B cell (primary cell): ENCODE data around the gene TCF7. TPM values are rescaled to one million over a fixed set of nuclear protein-coding genes. Genes with fewer than 3 reads are reported as not detected.

Experiments used
- ATAC-seq: fragments of 200-7000 bp; cut with Tn5 transposase; one replicate; pipeline ENCODE4 v1.10.0; 2021; ENCODE audit warnings: low read depth, mild to moderate bottlenecking, moderate number of reproducible peaks, moderate library complexity
- CTCF ChIA-PET: fragments of 350-600 bp; sonication (Branson Sonifier 250); formaldehyde crosslinking; loops from one replicate; lab custom pipeline; 2021; ENCODE audit warnings: antibody characterized with exemption, inconsistent platforms; lab: Charles Lee
- POLR2A ChIA-PET: fragments of 350-600 bp; sonication (Branson Sonifier 250); formaldehyde crosslinking; loops from one replicate; lab custom pipeline; 2021; ENCODE audit warnings: antibody characterized with exemption; lab: Charles Lee
- DNase-seq: peaks from one replicate; pipeline ENCODE4 v3.0.0; 2013
- H2AFZ ChIP-seq: 2 replicates; pipeline ENCODE4 v1.6.1; 2012; ENCODE audit warnings: mild to moderate bottlenecking, low read depth, low read length; ENCODE audit not compliant: insufficient read depth, poor library complexity, severe bottlenecking
- H3K27ac ChIP-seq, 2 donors: 1 replicate in 1 of 2; 2 replicates in 1 of 2; pipeline ENCODE4 v1.5.1; 2012 to 2013; ENCODE audit warnings: low read length in 2 of 2, mild to moderate bottlenecking in 2 of 2, moderate library complexity in 1 of 2
- H3K27me3 ChIP-seq, 4 experiments: fragments of 200-600 bp in 1 of 4; sonication (generic) in 1 of 4; replicated peaks in 1 of 4; 1 replicate in 2 of 4; 2 replicates in 2 of 4; pipeline versions ENCODE4 v1.6.1 to v1.7.0; 2013 to 2016; ENCODE audit warnings: low read length in 3 of 4, mild to moderate bottlenecking in 2 of 4, mixed read lengths in 1 of 4, moderate library complexity in 1 of 4; ENCODE audit not compliant: insufficient read depth in 4 of 4, control insufficient read depth in 3 of 4; ENCODE audit errors: control extremely low read depth in 1 of 4
- H3K36me3 ChIP-seq, 2 experiments: replicated peaks in 1 of 2; 1 replicate in 1 of 2; 2 replicates in 1 of 2; pipeline versions ENCODE4 v1.6.1 to v1.7.1; 2013; ENCODE audit warnings: low read length in 1 of 2; ENCODE audit not compliant: insufficient read depth in 2 of 2, control insufficient read depth in 1 of 2; ENCODE audit errors: control extremely low read depth in 1 of 2, extremely low read depth in 1 of 2
- H3K4me1 ChIP-seq, 2 donors: fragments of 200-600 bp in 1 of 2; sonication (generic) in 1 of 2; 1 replicate in 1 of 2; 2 replicates in 1 of 2; pipeline versions ENCODE4 v1.5.1 to v1.6.1; 2013 to 2017; ENCODE audit warnings: low read length in 2 of 2; ENCODE audit not compliant: control insufficient read depth in 2 of 2, insufficient read depth in 2 of 2
- H3K4me2 ChIP-seq: replicated peaks from 2 replicates; pipeline ENCODE3; 2012; ENCODE audit warnings: mild to moderate bottlenecking, low read depth, low read length; ENCODE audit not compliant: poor library complexity, severe bottlenecking
- H3K4me3 ChIP-seq, 5 experiments: fragments of 200-600 bp in 1 of 5; sonication (generic) in 1 of 5; 1 replicate in 3 of 5; 2 replicates in 2 of 5; pipeline versions ENCODE4 v1.5.1 to v1.7.0; 2011 to 2016; ENCODE audit warnings: low read length in 4 of 5, mild to moderate bottlenecking in 4 of 5, low read depth in 2 of 5, control low read depth in 1 of 5, moderate library complexity in 1 of 5; ENCODE audit not compliant: insufficient read depth in 1 of 5; ENCODE audit errors: control extremely low read depth in 1 of 5, extremely low read depth in 1 of 5
- H3K79me2 ChIP-seq: fragments of 200-600 bp; sonication (generic); one replicate; pipeline ENCODE4 v1.6.0; 2016; ENCODE audit warnings: low read length; ENCODE audit not compliant: control insufficient read depth, insufficient read depth
- H3K9ac ChIP-seq: fragments of 200-600 bp; sonication (generic); 2 replicates; pipeline ENCODE4 v1.6.1; 2017; ENCODE audit warnings: mild to moderate bottlenecking, low read length, moderate library complexity
- H3K9me3 ChIP-seq, 3 donors: one replicate each; pipeline versions ENCODE4 v1.6.1 to v1.7.1; 2013; ENCODE audit warnings: low read length in 2 of 3; ENCODE audit not compliant: control insufficient read depth in 2 of 3, insufficient read depth in 1 of 3; ENCODE audit errors: control extremely low read depth in 1 of 3
- H4K20me1 ChIP-seq: 2 replicates; pipeline ENCODE4 v1.6.0; 2012; ENCODE audit warnings: mild to moderate bottlenecking, low read length; ENCODE audit not compliant: insufficient read depth, control insufficient read depth, poor library complexity, severe bottlenecking
- H3K27ac Mint-ChIP-seq: one replicate; pipeline ENCODE4 v1.8.0; 2021; ENCODE audit warnings: mixed read lengths
- H3K27me3 Mint-ChIP-seq: one replicate; pipeline ENCODE4 v1.8.0; 2021; ENCODE audit warnings: mixed read lengths
- H3K4me1 Mint-ChIP-seq: one replicate; pipeline ENCODE4 v1.8.0; 2021; ENCODE audit warnings: mixed read lengths
- H3K4me3 Mint-ChIP-seq: one replicate; pipeline ENCODE4 v1.8.0; 2021; ENCODE audit warnings: mixed read lengths
- H3K9me3 Mint-ChIP-seq: one replicate; pipeline ENCODE4 v1.8.0; 2022; ENCODE audit warnings: mixed read lengths; ENCODE audit not compliant: insufficient read depth
- CTCF ChIP-seq: fragments of 200-600 bp; IDR thresholded peaks from one replicate; pipeline ENCODE4 v1.8.0; 2022; ENCODE audit warnings: antibody characterized with exemption, mild to moderate bottlenecking
- EZH2 ChIP-seq: IDR thresholded peaks from 2 replicates; pipeline ENCODE4 v1.6.1; 2012; ENCODE audit warnings: borderline replicate concordance, low read depth, mild to moderate bottlenecking, moderate library complexity, low read length; ENCODE audit not compliant: insufficient read depth, poor library complexity, severe bottlenecking
- intact Hi-C: fragments of 100-400 bp; cut with micrococcal nuclease; formaldehyde crosslinking; loops from one replicate; pipeline ENCODE4 v1.10.0; 2022
- polyA plus RNA-seq: library from polyadenylated mRNA; depleted of rRNA; stranded (reverse); fragments of >200 nt; gene quantifications from 2 replicates; pipeline ENCODE4 v1.2.3, GENCODE V29; 2012
- total RNA-seq, 2 donors: library from RNA; stranded (reverse); fragments of 120-200 nt in 1 of 2; gene quantifications; 1 replicate in 1 of 2; 2 replicates in 1 of 2; pipeline versions ENCODE4 v1.2.3 to v1.2.4, GENCODE V29; 2013 to 2022

Gene TCF7
- total and polyA plus RNA-seq, 2 donors (not counting 1 experiment from before 2014, with no cell fraction given) = 26.8 to 61.1 TPM

DNA sequence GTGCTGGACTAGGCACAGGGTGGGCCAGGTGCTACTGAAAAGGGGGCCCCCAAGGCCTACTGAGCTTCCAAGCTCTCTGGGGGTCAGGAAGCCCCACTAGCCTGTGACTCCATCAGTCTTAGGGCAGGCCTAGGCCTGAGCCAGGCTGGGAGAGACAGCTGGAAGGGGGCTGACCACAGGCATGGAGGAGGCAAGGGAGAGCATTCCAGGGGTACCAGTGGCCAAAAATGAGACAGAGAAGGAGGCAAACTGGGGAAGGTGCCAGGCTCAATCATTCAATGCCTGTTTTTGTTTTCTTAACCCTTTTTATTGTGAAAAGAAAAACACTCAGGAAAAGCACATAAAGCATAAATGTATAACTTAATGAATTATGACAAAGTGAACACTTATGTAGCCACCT, 26.2 kb upstream of the TCF7 start:
- H3K27ac Mint-ChIP-seq = no peak overlapping the region

More for the DNA sequence above, 26.2 kb upstream of the TCF7 start:
- ChIA-PET CTCF (interaction anchor here (2.9 kb wide), 1 partner anchor 49 kb away, joined by 9 read pairs; no protein-coding TSS in a partner anchor), POLR2A (interaction anchor here (0.6 kb wide), 1 partner anchor 68 kb away, joined by 3 read pairs; no protein-coding TSS in a partner anchor)
- no peaks in the 10 kb centered on the region for H3K79me2 ChIP-seq
- H3K4me1 Mint-ChIP-seq = peaks cover 16% of the 10 kb centered on the region
- no peak overlapping the region for H3K4me2 ChIP-seq
- H3K9me3 ChIP-seq = no peaks in the 10 kb centered on the region
- H3K27me3 ChIP-seq = no peaks in the 10 kb centered on the region
- H3K27ac ChIP-seq = no peak overlapping the region
- intact Hi-C loops = no loop called here
- H3K36me3 ChIP-seq = no peaks in the 10 kb centered on the region
- TF ChIP-seq CTCF (no peak), EZH2 (no peak)
- no peak for DNase-seq
- H3K9me3 Mint-ChIP-seq = no peaks in the 10 kb centered on the region
- no peak for ATAC-seq
- peaks cover 21 to 24% of the 10 kb centered on the region in 2 donors for H3K4me1 ChIP-seq
- no peak overlapping the region for H2AFZ ChIP-seq
- no peak overlapping the region for H3K4me3 ChIP-seq
- H4K20me1 ChIP-seq = no peaks in the 10 kb centered on the region
- no peak overlapping the region for H3K4me3 Mint-ChIP-seq
- no peaks in the 10 kb centered on the region for H3K27me3 Mint-ChIP-seq
- no peak overlapping the region for H3K9ac ChIP-seq
